Keratinocyte (primary cell): ENCODE results near the gene SMAP1. TPM values are rescaled to one million over a fixed set of nuclear protein-coding genes. Genes with fewer than 3 reads are reported as not detected.

Experiments used
- DNase-seq: peaks from one replicate; pipeline ENCODE4 v3.0.0-alpha.2; 2011; ENCODE audit warnings: low read depth, missing footprints, low spot score
- FAIRE-seq: peaks from 2 replicates; lab custom pipeline; 2011; peaks lifted over from hg19 to GRCh38; lab: Jason Lieb, UNC
- H2AFZ ChIP-seq: 2 replicates; pipeline ENCODE4 v1.6.0; 2012; ENCODE audit warnings: low read length, control low read depth, inconsistent platforms; ENCODE audit not compliant: control insufficient read depth
- H3K27ac ChIP-seq: 2 replicates; pipeline ENCODE4 v1.5.1; 2011; ENCODE audit warnings: low read length; ENCODE audit not compliant: control insufficient read depth, insufficient read depth
- H3K27me3 ChIP-seq: 3 replicates; pipeline ENCODE4 v1.6.0; 2011; ENCODE audit warnings: low read length; ENCODE audit not compliant: control insufficient read depth, insufficient read depth; ENCODE audit errors: extremely low read depth
- H3K36me3 ChIP-seq, 2 experiments: 2 replicates in 1 of 2; 3 replicates in 1 of 2; pipeline ENCODE4 v1.5.1; 2011; ENCODE audit warnings: low read length in 2 of 2, mild to moderate bottlenecking in 1 of 2; ENCODE audit not compliant: control insufficient read depth in 2 of 2, insufficient read depth in 2 of 2; ENCODE audit errors: extremely low read depth in 1 of 2
- H3K4me1 ChIP-seq: 3 replicates; pipeline ENCODE4 v1.5.1; 2011; ENCODE audit warnings: low read length; ENCODE audit not compliant: control insufficient read depth, insufficient read depth; ENCODE audit errors: extremely low read depth
- H3K4me2 ChIP-seq: 3 replicates; pipeline ENCODE4 v1.6.0; 2011; ENCODE audit warnings: low read depth, low read length; ENCODE audit not compliant: control insufficient read depth, insufficient read depth; ENCODE audit errors: extremely low read depth
- H3K4me3 ChIP-seq, 3 experiments: fragments of 200-600 bp in 1 of 3; sonication (generic) in 1 of 3; 2 replicates in 2 of 3; 3 replicates in 1 of 3; pipeline ENCODE4 v1.5.1; 2011 to 2016; ENCODE audit warnings: low read length in 3 of 3, mild to moderate bottlenecking in 3 of 3, control low read depth in 2 of 3, inconsistent platforms in 1 of 3, low read depth in 1 of 3, mixed read lengths in 1 of 3, mixed run types in 1 of 3, moderate library complexity in 1 of 3; ENCODE audit not compliant: control insufficient read depth in 2 of 3, insufficient read depth in 2 of 3; ENCODE audit errors: extremely low read depth in 1 of 3
- H3K79me2 ChIP-seq: 2 replicates; pipeline ENCODE4 v1.6.0; 2012; ENCODE audit warnings: low read length; ENCODE audit not compliant: control insufficient read depth, insufficient read depth
- H3K9ac ChIP-seq: 3 replicates; pipeline ENCODE4 v1.6.0; 2011; ENCODE audit warnings: low read length; ENCODE audit not compliant: control insufficient read depth, insufficient read depth; ENCODE audit errors: extremely low read depth
- H3K9me1 ChIP-seq: 3 replicates; pipeline ENCODE4 v1.6.0; 2011; ENCODE audit warnings: low read length; ENCODE audit not compliant: control insufficient read depth, insufficient read depth; ENCODE audit errors: extremely low read depth
- H3K9me3 ChIP-seq: 2 replicates; pipeline ENCODE4 v1.5.1; 2012; ENCODE audit warnings: low read depth, low read length; ENCODE audit not compliant: control insufficient read depth
- H4K20me1 ChIP-seq: 3 replicates; pipeline ENCODE4 v1.6.0; 2011; ENCODE audit warnings: low read length; ENCODE audit not compliant: control insufficient read depth, insufficient read depth; ENCODE audit errors: extremely low read depth
- EZH2 ChIP-seq: IDR thresholded peaks from one replicate; pipeline ENCODE4 v1.6.1; 2012; ENCODE audit warnings: inconsistent platforms, mild to moderate bottlenecking, low read length, moderate library complexity
- dilution Hi-C: fragments of 300-500 bp; cut with MboI; formaldehyde crosslinking; loops from one replicate; pipeline ENCODE4 v1.7.0; 2020; ENCODE audit warnings: low sequenced_read_pairs; ENCODE audit not compliant: extremely low pct_ligation_motif_present
- polyA plus RNA-seq, 5 experiments: library from polyadenylated mRNA; depleted of rRNA in 3 of 5; stranded (reverse) in 3 of 5; stranded (forward) in 1 of 5; unstranded in 1 of 5; fragments of >200 nt; gene quantifications; 1 replicate in 1 of 5; 2 replicates in 3 of 5; 3 replicates in 1 of 5; pipeline versions ENCODE4 v1.2.1 to v1.2.3, GENCODE V29; 2011 to 2012; ENCODE audit warnings: missing spikeins in 2 of 5, low read depth in 1 of 5, low replicate concordance in 1 of 5
- TF ChIP-seq, protein P1 (sequence below), 3 experiments: IDR thresholded peaks in 1 of 3; conservative IDR thresholded peaks in 1 of 3; optimal IDR thresholded peaks in 1 of 3; 2 replicates in 2 of 3; 3 replicates in 1 of 3; pipeline versions ENCODE3 to v1.5.1; 2011; ENCODE audit warnings: low read length in 3 of 3, mild to moderate bottlenecking in 3 of 3, moderate library complexity in 2 of 3, control low read depth in 1 of 3, inconsistent platforms in 1 of 3; ENCODE audit not compliant: insufficient read depth in 2 of 3; ENCODE audit errors: extremely low read depth in 1 of 3

The SMAP1 gene
- polyA plus RNA-seq, 1 donor (not counting 4 experiments of a cell fraction or from before 2014, with no cell fraction given), result 16.5 TPM

DNA sequence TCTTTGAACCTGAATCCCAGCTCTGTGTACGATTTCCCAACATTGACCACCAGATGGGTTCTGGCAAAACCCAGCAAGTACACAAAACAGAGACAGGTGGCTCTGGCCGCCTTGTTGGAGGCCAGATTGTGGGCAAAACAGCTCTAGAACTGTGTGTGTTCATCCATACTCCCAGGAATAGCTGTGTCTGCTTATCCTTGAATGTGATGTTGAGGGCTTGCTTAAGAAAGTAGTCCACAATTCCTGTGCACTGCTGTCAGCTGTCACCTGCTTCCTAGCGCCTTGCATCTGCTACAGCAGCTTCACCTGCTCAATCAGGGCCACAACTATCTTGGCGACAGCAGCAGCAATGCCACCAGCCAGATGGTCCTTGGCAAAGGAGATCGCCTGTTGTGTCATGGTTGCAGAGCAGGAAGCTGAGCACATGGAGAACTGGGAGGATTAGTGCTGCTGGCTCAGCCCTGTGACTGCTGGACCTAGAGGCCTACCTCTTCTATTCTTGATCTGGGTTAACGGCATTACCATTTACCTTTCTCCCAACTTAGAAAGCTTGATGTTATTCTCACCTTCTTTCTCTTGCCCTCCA, 3.7 kb upstream of the SMAP1 start:
- H3K27ac ChIP-seq, result no peak overlapping the region
- DNase-seq, result no peak
- no peaks in the 10 kb centered on the region for H3K9me1 ChIP-seq
- dilution Hi-C loops, result no loop called here
- peaks cover 2% of the 10 kb centered on the region for H3K79me2 ChIP-seq
- H4K20me1 ChIP-seq, result no peaks in the 10 kb centered on the region
- peaks cover 4% of the 10 kb centered on the region for H3K27me3 ChIP-seq
- no peak overlapping the region for H3K4me2 ChIP-seq
- no peak overlapping the region for H3K4me3 ChIP-seq
- H3K9me3 ChIP-seq, result no peaks in the 10 kb centered on the region
- H3K9ac ChIP-seq, result no peak overlapping the region
- no peaks in the 10 kb centered on the region for H3K36me3 ChIP-seq
- FAIRE-seq, result no peak
- H2AFZ ChIP-seq, result no peak overlapping the region
- peaks cover 8% of the 10 kb centered on the region for H3K4me1 ChIP-seq
- TF ChIP-seq, protein P1, sequence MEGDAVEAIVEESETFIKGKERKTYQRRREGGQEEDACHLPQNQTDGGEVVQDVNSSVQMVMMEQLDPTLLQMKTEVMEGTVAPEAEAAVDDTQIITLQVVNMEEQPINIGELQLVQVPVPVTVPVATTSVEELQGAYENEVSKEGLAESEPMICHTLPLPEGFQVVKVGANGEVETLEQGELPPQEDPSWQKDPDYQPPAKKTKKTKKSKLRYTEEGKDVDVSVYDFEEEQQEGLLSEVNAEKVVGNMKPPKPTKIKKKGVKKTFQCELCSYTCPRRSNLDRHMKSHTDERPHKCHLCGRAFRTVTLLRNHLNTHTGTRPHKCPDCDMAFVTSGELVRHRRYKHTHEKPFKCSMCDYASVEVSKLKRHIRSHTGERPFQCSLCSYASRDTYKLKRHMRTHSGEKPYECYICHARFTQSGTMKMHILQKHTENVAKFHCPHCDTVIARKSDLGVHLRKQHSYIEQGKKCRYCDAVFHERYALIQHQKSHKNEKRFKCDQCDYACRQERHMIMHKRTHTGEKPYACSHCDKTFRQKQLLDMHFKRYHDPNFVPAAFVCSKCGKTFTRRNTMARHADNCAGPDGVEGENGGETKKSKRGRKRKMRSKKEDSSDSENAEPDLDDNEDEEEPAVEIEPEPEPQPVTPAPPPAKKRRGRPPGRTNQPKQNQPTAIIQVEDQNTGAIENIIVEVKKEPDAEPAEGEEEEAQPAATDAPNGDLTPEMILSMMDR (optimal IDR thresholded peaks at IDR 0.05 in 1 of 3, IDR thresholded peaks at IDR 0.05 in 1 of 3, conservative IDR thresholded peaks at IDR 0.05 in 1 of 3; ENCODE audit: extremely low read depth in 1 of 3, insufficient read depth in 2 of 3, low read length in 3 of 3), result no peak
- no peak for TF ChIP-seq EZH2

DNA sequence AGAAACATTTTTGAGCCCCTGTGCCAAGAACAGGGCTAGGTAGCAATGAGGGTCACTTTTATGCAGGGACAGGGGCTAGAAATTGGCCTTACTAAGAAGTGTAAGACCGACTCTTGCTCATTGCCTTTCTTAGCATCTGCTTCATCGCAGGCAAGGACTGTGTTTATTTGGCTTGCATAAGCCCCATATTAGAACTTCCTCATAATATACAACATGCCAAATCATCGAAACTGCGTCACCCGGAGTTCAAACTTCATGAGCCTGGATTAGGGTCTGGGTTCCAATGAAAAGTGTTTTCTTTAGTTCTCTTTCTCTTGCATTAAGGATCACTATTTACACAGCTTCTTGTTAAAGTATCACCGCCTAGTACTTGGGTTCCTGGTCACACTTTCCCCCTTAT, 977 bp upstream of the SMAP1 start:
- dilution Hi-C loops, result no loop called here
- no peak overlapping the region for H3K27ac ChIP-seq
- H3K9me3 ChIP-seq, result no peaks in the 10 kb centered on the region
- H3K4me1 ChIP-seq, result peaks cover 15% of the 10 kb centered on the region
- H3K4me3 ChIP-seq, result no peak overlapping the region
- peaks cover 4% of the 10 kb centered on the region for H3K27me3 ChIP-seq
- no peak overlapping the region for H3K9ac ChIP-seq
- no peak for FAIRE-seq
- H3K9me1 ChIP-seq, result no peaks in the 10 kb centered on the region
- H3K4me2 ChIP-seq, result peak overlapping the region; percentile 98
- no peaks in the 10 kb centered on the region for H4K20me1 ChIP-seq
- no peaks in the 10 kb centered on the region for H3K36me3 ChIP-seq
- DNase-seq, result no peak
- no peak for TF ChIP-seq EZH2
- TF ChIP-seq, protein P1 (optimal IDR thresholded peaks at IDR 0.05 in 1 of 3, IDR thresholded peaks at IDR 0.05 in 1 of 3, conservative IDR thresholded peaks at IDR 0.05 in 1 of 3; ENCODE audit: extremely low read depth in 1 of 3, insufficient read depth in 2 of 3, low read length in 3 of 3), result no peak
- peak overlapping the region; percentile 99 for H2AFZ ChIP-seq
- H3K79me2 ChIP-seq, result peaks cover 9% of the 10 kb centered on the region
